Epithelial cell of esophagus (primary cell): Measurements from ENCODE around the gene MED13L.
A peak's percentile ranks its signal among the peaks of the same experiment; 100 is the strongest.
"Not testable (repeated sequence)": the region's sequence is repeated elsewhere in the genome, so short reads cannot be mapped to it uniquely, and the experiment has no call there.

Source experiments
- DNase-seq: peaks from one replicate; pipeline ENCODE4 v3.0.0; 2010; ENCODE audit warnings: low read depth
- H3K4me3 ChIP-seq: 2 replicates; pipeline ENCODE4 v1.5.1; 2011; ENCODE audit warnings: mild to moderate bottlenecking, low read length, control low read depth
- TF ChIP-seq, protein P1 (sequence below): IDR thresholded peaks from 2 replicates; pipeline ENCODE4 v1.5.1; 2011; ENCODE audit warnings: low read depth, mild to moderate bottlenecking, low read length, control low read depth, inconsistent platforms; ENCODE audit not compliant: insufficient read depth; ENCODE audit errors: missing control alignments

Gene MED13L

DNA sequence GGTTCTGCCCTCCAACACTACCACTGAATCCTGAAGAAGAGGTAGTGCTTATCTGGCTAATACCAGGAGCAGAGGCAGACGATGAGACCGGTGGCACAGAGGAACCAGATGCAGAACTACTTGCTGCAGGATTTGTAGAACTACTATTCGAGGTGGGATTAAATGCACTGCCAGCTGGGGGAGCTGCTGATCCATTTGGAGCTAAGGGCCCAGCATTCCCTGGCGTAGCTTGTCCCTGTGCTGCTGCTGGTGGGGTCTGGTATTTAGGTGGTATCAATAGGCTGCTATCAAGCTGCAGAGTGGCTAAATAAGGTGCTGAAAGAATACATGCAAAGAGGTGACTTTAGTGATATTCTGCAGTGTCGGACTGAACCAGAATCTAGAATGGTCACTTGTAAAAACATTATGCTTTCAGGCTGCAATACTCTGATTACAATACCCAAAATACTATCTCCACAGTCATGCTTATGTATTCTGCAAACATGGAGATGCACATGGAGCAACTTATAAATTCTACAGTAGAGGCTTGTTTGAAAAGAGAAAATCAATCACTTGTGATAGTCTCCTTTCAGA lies 294.2 kb downstream of the MED13L start:
- TF ChIP-seq, protein P1, sequence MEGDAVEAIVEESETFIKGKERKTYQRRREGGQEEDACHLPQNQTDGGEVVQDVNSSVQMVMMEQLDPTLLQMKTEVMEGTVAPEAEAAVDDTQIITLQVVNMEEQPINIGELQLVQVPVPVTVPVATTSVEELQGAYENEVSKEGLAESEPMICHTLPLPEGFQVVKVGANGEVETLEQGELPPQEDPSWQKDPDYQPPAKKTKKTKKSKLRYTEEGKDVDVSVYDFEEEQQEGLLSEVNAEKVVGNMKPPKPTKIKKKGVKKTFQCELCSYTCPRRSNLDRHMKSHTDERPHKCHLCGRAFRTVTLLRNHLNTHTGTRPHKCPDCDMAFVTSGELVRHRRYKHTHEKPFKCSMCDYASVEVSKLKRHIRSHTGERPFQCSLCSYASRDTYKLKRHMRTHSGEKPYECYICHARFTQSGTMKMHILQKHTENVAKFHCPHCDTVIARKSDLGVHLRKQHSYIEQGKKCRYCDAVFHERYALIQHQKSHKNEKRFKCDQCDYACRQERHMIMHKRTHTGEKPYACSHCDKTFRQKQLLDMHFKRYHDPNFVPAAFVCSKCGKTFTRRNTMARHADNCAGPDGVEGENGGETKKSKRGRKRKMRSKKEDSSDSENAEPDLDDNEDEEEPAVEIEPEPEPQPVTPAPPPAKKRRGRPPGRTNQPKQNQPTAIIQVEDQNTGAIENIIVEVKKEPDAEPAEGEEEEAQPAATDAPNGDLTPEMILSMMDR = peak; percentile 34
- H3K4me3 ChIP-seq = no peak overlapping the region
- DNase-seq = peak; percentile 23

DNA sequence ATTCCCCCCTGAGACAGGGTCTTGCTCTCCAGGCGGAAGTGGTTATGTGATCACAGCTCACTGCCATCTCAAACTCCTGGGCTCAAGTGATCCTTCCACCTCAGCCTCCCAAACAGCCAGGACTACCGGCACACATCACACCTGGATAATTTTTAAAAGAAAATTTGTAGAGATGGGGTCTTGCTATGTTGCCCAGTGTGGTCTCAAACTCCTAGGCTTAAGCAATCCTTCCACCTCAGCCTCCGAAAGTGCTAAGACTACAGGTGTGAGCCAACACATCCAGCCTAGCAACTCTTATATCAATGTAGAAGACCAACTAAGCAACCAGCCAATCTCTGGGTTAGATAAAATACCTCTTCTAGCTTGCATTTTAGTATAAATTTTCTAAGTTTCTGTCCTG lies 297.2 kb downstream of the MED13L start:
- TF ChIP-seq, protein P1 = no peak
- no peak overlapping the region for H3K4me3 ChIP-seq
- no peak for DNase-seq

DNA sequence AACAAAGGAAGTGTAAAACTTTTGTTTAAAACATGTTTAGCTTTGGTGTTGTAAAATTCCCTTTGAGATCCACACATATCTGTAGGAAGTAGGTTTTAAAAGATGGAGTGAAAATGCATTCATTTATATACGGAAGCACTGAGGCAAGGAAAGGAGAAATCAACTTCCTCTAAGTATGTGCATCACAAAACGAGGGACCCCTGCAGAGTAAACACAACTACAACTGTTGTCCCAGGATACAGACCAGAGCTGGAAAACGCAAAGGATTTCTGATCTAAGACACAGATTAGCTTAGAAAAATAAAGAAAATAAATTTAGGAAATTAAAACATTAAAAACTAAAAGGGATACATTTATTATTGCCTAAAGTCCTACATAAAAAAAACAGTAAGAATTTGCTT lies 297.6 kb downstream of the MED13L start:
- TF ChIP-seq, protein P1 = no peak
- DNase-seq = no peak
- no peak overlapping the region for H3K4me3 ChIP-seq

DNA sequence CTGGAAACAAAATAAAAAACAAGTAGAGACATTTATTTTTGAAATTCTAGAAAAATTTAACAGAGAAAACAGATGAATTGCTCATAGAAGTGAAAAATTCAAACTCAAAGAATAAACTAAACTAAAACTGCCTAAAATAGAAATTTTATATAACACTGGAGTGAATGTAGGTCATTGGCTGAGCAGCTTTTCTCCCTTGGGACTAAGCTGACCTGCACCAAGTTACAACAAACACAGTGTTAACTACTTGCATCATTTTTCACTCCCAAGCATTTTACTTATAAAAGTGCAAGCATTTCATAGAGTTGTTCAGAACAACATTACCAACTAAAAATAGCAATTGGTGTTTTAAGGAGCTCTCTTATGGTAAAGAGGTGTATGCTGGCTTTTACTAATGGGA lies 298.1 kb downstream of the MED13L start:
- DNase-seq = no peak

DNA sequence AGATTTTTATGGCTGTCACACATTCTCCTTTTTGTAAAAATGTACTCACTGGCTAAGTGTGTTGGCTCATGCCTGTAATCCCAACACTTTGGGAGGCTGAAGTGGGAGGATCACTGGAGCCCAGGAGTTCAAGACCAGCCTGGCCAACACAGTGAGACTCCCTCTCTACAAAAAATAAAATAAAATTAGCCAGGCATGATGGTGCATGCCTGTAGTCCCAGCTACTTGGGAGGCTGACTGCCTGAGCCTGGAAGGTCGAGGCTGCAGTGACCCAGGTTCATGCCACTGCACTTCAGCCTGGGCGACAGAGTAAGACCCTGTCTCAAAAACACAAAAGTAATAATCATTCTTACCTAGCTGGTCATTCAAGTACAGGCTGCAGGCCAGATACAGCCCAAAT lies 300.7 kb downstream of the MED13L start:
- not testable (repeated sequence) for H3K4me3 ChIP-seq, DNase-seq

More for the DNA sequence above, 298.1 kb downstream of the MED13L start:
- no peak overlapping the region for H3K4me3 ChIP-seq
- TF ChIP-seq, protein P1 = no peak

DNA sequence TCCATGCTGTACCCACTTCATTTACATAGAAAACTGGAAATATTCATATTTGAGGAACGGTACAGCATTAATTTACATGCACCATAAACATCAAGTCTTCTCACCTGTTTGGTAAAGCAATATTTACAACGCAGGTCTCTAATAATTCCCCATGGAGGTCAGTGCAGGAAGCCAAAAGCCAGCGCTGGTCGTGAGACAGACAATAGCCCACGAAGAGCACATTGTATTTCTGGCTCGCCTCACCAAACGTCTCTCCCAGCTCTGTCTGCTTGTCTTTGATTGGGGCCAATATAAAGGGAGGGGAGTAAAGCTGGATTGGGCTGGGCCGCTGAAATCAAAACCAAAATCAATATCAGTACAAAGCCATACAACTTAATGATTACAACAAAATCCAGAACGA lies 302.1 kb downstream of the MED13L start:
- TF ChIP-seq, protein P1 = no peak
- H3K4me3 ChIP-seq = no peak overlapping the region
- no peak for DNase-seq

DNA sequence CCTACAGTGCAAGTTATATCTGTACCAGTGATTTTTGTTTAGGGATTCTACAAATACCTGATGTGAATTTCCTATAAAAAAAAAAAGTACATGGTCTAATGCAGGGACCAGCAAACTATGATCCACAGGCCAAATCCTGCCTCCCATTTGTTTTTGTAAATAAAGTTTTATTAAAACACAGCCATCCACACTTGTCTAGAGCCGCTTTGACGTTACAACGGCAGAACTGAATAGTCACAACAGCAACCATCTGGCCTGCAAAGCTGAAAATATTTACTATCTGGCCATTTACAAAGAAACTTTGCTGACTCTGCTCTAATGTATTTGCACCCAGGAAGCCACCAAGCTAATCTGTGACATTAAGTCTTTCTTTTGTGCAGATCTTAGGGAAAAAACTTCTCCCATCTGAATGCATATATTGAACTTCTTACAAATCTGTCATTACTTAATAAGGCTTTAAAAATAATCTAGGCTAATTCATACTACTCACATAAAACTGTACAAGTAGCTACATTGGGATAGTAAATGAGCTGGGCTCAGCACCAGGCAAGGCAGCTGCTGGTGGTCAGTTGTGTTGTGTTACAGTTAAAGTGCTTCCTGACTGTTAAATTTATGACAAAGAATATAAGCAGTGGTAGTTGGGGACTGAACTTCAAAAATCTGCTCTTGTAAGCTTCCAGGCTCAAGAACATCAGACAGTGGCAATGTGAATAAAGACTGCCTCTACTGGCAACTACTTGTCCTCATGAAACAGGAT lies 303.3 kb downstream of the MED13L start:
- TF ChIP-seq, protein P1 = peak; percentile 3
- no peak for DNase-seq
- no peak overlapping the region for H3K4me3 ChIP-seq
